ENCODE measurements around the gene PPL.

GRCh38 chr16:4882633-4883285 is 54.2 kb downstream of the PPL start:
- no peak for TF ChIP-seq CTCF (IDR thresholded peaks at IDR 0.05; ENCODE audit: control extremely low read depth in 1 of 3, insufficient read depth in 1 of 3, low read depth in 1 of 3, low read length in 3 of 3)
- TF ChIP-seq SRF (IDR thresholded peaks at IDR 0.05; ENCODE audit: low read depth, low read length), result no peak
- no peak for TF ChIP-seq CBX8 (IDR thresholded peaks at IDR 0.05; ENCODE audit: borderline replicate concordance, low read depth, low read length)
- no peak for TF ChIP-seq EP300 (IDR thresholded peaks at IDR 0.05; ENCODE audit: borderline replicate concordance in 1 of 2, low read depth in 2 of 2, low read length in 2 of 2)
- TF ChIP-seq JUND (IDR thresholded peaks at IDR 0.05; ENCODE audit: low read length), result no peak
- no peak for TF ChIP-seq POLR2AphosphoS5 (IDR thresholded peaks at IDR 0.05; ENCODE audit: low read depth, low read length)
- no peak for TF ChIP-seq SUZ12 (IDR thresholded peaks at IDR 0.05; ENCODE audit: low read length)
- no peak for TF ChIP-seq TAF1 (IDR thresholded peaks at IDR 0.05; ENCODE audit: low read depth, low read length)
- no peak for TF ChIP-seq FOSL1 (IDR thresholded peaks at IDR 0.05; ENCODE audit: insufficient read depth, low read depth, low read length)
- TF ChIP-seq MAX (IDR thresholded peaks at IDR 0.05), result no peak
- TF ChIP-seq BACH1 (IDR thresholded peaks at IDR 0.05; ENCODE audit: low read length), result no peak

All from H1 (cell line).